GM23248 (cell line): ENCODE measurements around the gene RGL1. TPM values are rescaled to one million over a fixed set of nuclear protein-coding genes. Genes with fewer than 3 reads are reported as not detected.
A peak's percentile ranks its signal among the peaks of the same experiment; 100 is the strongest.

Source experiments
- DNase-seq: peaks from one replicate; pipeline ENCODE4 v3.0.0-alpha.2; 2015
- H2AFZ ChIP-seq: fragments of 200-600 bp; sonication (generic); 2 replicates; pipeline ENCODE4 v1.6.1; 2016; ENCODE audit warnings: antibody characterized with exemption
- H3F3A ChIP-seq: fragments of 200-600 bp; sonication (generic); 2 replicates; pipeline ENCODE4 v1.6.1; 2016; ENCODE audit warnings: mild to moderate bottlenecking, antibody characterized with exemption, mixed run types; ENCODE audit not compliant: insufficient read depth
- H3K27ac ChIP-seq: fragments of 200-600 bp; sonication (generic); 2 replicates; pipeline ENCODE4 v1.5.1; 2016; ENCODE audit warnings: mild to moderate bottlenecking
- H3K27me3 ChIP-seq: fragments of 200-600 bp; sonication (generic); replicated peaks from 2 replicates; pipeline ENCODE4 v1.6.1; 2016; ENCODE audit warnings: mild to moderate bottlenecking; ENCODE audit not compliant: insufficient read depth
- H3K36me3 ChIP-seq: fragments of 200-600 bp; sonication (generic); 2 replicates; pipeline ENCODE4 v1.6.1; 2016; ENCODE audit warnings: low read depth, mild to moderate bottlenecking
- H3K4me1 ChIP-seq: fragments of 200-600 bp; sonication (generic); 2 replicates; pipeline ENCODE4 v1.6.1; 2016; ENCODE audit warnings: mild to moderate bottlenecking; ENCODE audit not compliant: insufficient read depth
- H3K4me2 ChIP-seq: fragments of 200-600 bp; sonication (generic); one replicate; pipeline ENCODE4 v1.6.1; 2016; ENCODE audit warnings: mild to moderate bottlenecking; ENCODE audit not compliant: unreplicated experiment
- H3K4me3 ChIP-seq: fragments of 200-600 bp; sonication (generic); 2 replicates; pipeline ENCODE4 v1.5.1; 2016; ENCODE audit warnings: mild to moderate bottlenecking
- H3K79me2 ChIP-seq: fragments of 200-600 bp; sonication (generic); 2 replicates; pipeline ENCODE4 v1.6.1; 2016; ENCODE audit warnings: mild to moderate bottlenecking; ENCODE audit not compliant: insufficient read depth
- H3K9ac ChIP-seq: fragments of 200-600 bp; sonication (generic); 2 replicates; pipeline ENCODE4 v1.6.1; 2016; ENCODE audit warnings: mild to moderate bottlenecking
- H3K9me2 ChIP-seq: fragments of 200-600 bp; sonication (generic); 2 replicates; pipeline ENCODE4 v1.6.1; 2016; ENCODE audit warnings: mixed run types, mild to moderate bottlenecking, moderate library complexity; ENCODE audit not compliant: insufficient read depth
- H3K9me3 ChIP-seq: fragments of 200-600 bp; sonication (generic); one replicate; pipeline ENCODE4 v1.6.1; 2017; ENCODE audit warnings: low read depth
- H4K20me1 ChIP-seq: fragments of 200-600 bp; sonication (generic); 2 replicates; pipeline ENCODE4 v1.6.0; 2016; ENCODE audit not compliant: insufficient read depth
- EZH2 ChIP-seq: fragments of 200-600 bp; sonication (generic); IDR thresholded peaks from 2 replicates; pipeline ENCODE4 v1.6.1; 2018; ENCODE audit warnings: antibody characterized with exemption, mild to moderate bottlenecking; ENCODE audit not compliant: insufficient read depth, poor library complexity, severe bottlenecking
- EZH2phosphoT487 ChIP-seq: fragments of 200-600 bp; sonication (generic); IDR thresholded peaks from 2 replicates; pipeline ENCODE4 v1.6.1; 2018; ENCODE audit warnings: antibody characterized with exemption, moderate library complexity, mild to moderate bottlenecking, low read depth; ENCODE audit not compliant: insufficient read depth
- WGBS, 2 experiments: methylation state at CpG; one replicate each; pipeline ENCODE4 v1.1.6; 2015 to 2017; ENCODE audit warnings: low lambda C conversion rate in 2 of 2, low coverage in 1 of 2; ENCODE audit errors: missing lambda C conversion rate in 2 of 2; 5-methylcytosine and 5-hydroxymethylcytosine counted together
- in situ Hi-C: fragments of 300-500 bp; cut with MboI; formaldehyde crosslinking; loops from 2 replicates; pipeline ENCODE4 v1.15.0; 2020
- polyA plus RNA-seq: library from polyadenylated mRNA; unstranded; fragments of >200 nt; fragmentation: Nextera tagmentation; extraction: Ambion mirVana; gene quantifications from 2 replicates; pipeline ENCODE4 v1.2.1, GENCODE V29; 2016
- total RNA-seq: library from RNA; depleted of rRNA; stranded (reverse); fragments of >200 nt; shearing (Covaris generic); gene quantifications from 2 replicates; pipeline ENCODE4 v1.2.3, GENCODE V29; 2014

The RGL1 gene
- total and polyA plus RNA-seq, 2 experiments from 2014 or later, result 9.4 to 13.4 TPM

GRCh38 chr1:183810121-183810520 lies 5.2 kb downstream of the RGL1 start:
- no peak for DNase-seq
- H3K9me3 ChIP-seq, result no peaks in the 10 kb centered on the region
- H3K4me1 ChIP-seq, result peaks cover 56% of the 10 kb centered on the region
- H3K27me3 ChIP-seq, result no peaks in the 10 kb centered on the region
- H3K9me2 ChIP-seq, result no peaks in the 10 kb centered on the region
- WGBS, 2 experiments, result 71 to 79% methylated on average over 2 of the region's 2 CpGs
- H3K79me2 ChIP-seq, result peaks cover 42% of the 10 kb centered on the region
- no peak overlapping the region for H2AFZ ChIP-seq
- no peaks in the 10 kb centered on the region for H4K20me1 ChIP-seq
- H3K36me3 ChIP-seq, result no peaks in the 10 kb centered on the region
- no peak overlapping the region for H3K4me2 ChIP-seq
- in situ Hi-C loops, result no loop called here
- no peak overlapping the region for H3K27ac ChIP-seq
- TF ChIP-seq EZH2phosphoT487 (no peak), EZH2 (no peak)
- no peak overlapping the region for H3K4me3 ChIP-seq
- H3K9ac ChIP-seq, result no peak overlapping the region
- peaks cover 38% of the 10 kb centered on the region for H3F3A ChIP-seq

- H3K9me3 ChIP-seq, result no peaks in the 10 kb centered on the region
- H3K9me2 ChIP-seq, result no peaks in the 10 kb centered on the region
- H3K27ac ChIP-seq, result no peak overlapping the region
- no peaks in the 10 kb centered on the region for H3K27me3 ChIP-seq
- H3K79me2 ChIP-seq, result peaks cover 49% of the 10 kb centered on the region
- peaks cover 55% of the 10 kb centered on the region for H3K4me1 ChIP-seq
- no peak overlapping the region for H3K4me3 ChIP-seq
- DNase-seq, result peak; percentile 30
- H3K9ac ChIP-seq, result no peak overlapping the region
- H2AFZ ChIP-seq, result no peak overlapping the region
- H3F3A ChIP-seq, result peaks cover 38% of the 10 kb centered on the region
- no peak for TF ChIP-seq EZH2phosphoT487
- TF ChIP-seq EZH2, result no peak
- 86% methylated on average over 4 of the region's 4 CpGs for WGBS, 2 experiments
- in situ Hi-C loops, result no loop called here
- H4K20me1 ChIP-seq, result no peaks in the 10 kb centered on the region
- no peaks in the 10 kb centered on the region for H3K36me3 ChIP-seq
- no peak overlapping the region for H3K4me2 ChIP-seq
Observed at GRCh38 chr1:183810756-183811544, 6.0 kb downstream of the RGL1 start.

- in situ Hi-C loops, result no loop called here
- Histone ChIP-seq H3K27ac (no peak overlapping the region), H3K4me1 (peaks cover 43% of the 10 kb centered on the region), H3K9me2 (no peaks in the 10 kb centered on the region), H2AFZ (no peak overlapping the region), H3K9me3 (no peaks in the 10 kb centered on the region), H3F3A (peaks cover 35% of the 10 kb centered on the region), H3K4me2 (peak overlapping the region; percentile 19), H4K20me1 (no peaks in the 10 kb centered on the region), H3K79me2 (peaks cover 53% of the 10 kb centered on the region), H3K4me3 (no peak overlapping the region), H3K9ac (no peak overlapping the region), H3K27me3 (no peaks in the 10 kb centered on the region), H3K36me3 (no peaks in the 10 kb centered on the region)
- no peak for TF ChIP-seq EZH2phosphoT487
- TF ChIP-seq EZH2, result no peak
- DNase-seq, result no peak
- 60 to 61% methylated on average over 2 of the region's 2 CpGs for WGBS, 2 experiments
Observed at GRCh38 chr1:183812128-183812527, 7.2 kb downstream of the RGL1 start.

- Histone ChIP-seq H4K20me1 (no peaks in the 10 kb centered on the region), H3K4me1 (peaks cover 35% of the 10 kb centered on the region), H3K9ac (peak overlapping the region; percentile 20; the same call in 1 of the 2 replicates), H2AFZ (no peak overlapping the region), H3K27me3 (no peaks in the 10 kb centered on the region), H3K79me2 (peaks cover 53% of the 10 kb centered on the region), H3K4me3 (peak overlapping the region; percentile 44), H3K36me3 (no peaks in the 10 kb centered on the region), H3F3A (peaks cover 27% of the 10 kb centered on the region), H3K9me2 (no peaks in the 10 kb centered on the region), H3K4me2 (peak overlapping the region; percentile 74), H3K27ac (peak overlapping the region; percentile 36; the same call in 1 of the 2 replicates), H3K9me3 (no peaks in the 10 kb centered on the region)
- in situ Hi-C loops, result no loop called here
- 33 to 40% methylated on average over 9 of the region's 9 CpGs for WGBS, 2 experiments
- TF ChIP-seq EZH2 (no peak), EZH2phosphoT487 (no peak)
- peak; percentile 87 for DNase-seq
Observed at GRCh38 chr1:183812686-183813569, 8.0 kb downstream of the RGL1 start.
